H1 (cell line): ENCODE data around the gene DAZL. TPM values are rescaled to one million over a fixed set of nuclear protein-coding genes. Genes with fewer than 3 reads are reported as not detected.

Experiments
- CTCF ChIA-PET: fragments of 300-600 bp; sonication (Branson Sonifier 250); formaldehyde crosslinking; loops from one replicate; lab custom pipeline; 2021; ENCODE audit not compliant: partially characterized antibody; lab: Charles Lee
- POLR2A ChIA-PET: fragments of 300-600 bp; sonication (Branson Sonifier 250); formaldehyde crosslinking; loops from one replicate; lab custom pipeline; 2021; ENCODE audit warnings: inconsistent platforms; ENCODE audit not compliant: partially characterized antibody; lab: Charles Lee
- DNase-seq, 2 experiments: peaks; one replicate each; pipeline versions ENCODE4 v3.0.0 to v3.0.0-alpha.2; 2010 to 2022; ENCODE audit warnings: low spot score in 2 of 2, low read depth in 1 of 2, mixed read lengths in 1 of 2
- FAIRE-seq: peaks from 2 replicates; lab custom pipeline; 2011; peaks lifted over from hg19 to GRCh38; lab: Jason Lieb, UNC
- H2AFZ ChIP-seq: 2 replicates; pipeline ENCODE4 v1.8.1; 2012; ENCODE audit warnings: low read length, inconsistent platforms
- H2AK5ac ChIP-seq: 2 replicates; pipeline ENCODE4 v1.6.1; 2013; ENCODE audit warnings: low read depth, low read length
- H2BK120ac ChIP-seq: replicated peaks from 2 replicates; pipeline ENCODE3; 2013; ENCODE audit warnings: low read depth, low read length, inconsistent platforms
- H2BK12ac ChIP-seq: 2 replicates; pipeline ENCODE4 v1.6.1; 2013; ENCODE audit warnings: low read depth, low read length
- H2BK15ac ChIP-seq: 2 replicates; pipeline ENCODE4 v1.6.1; 2013; ENCODE audit warnings: low read length
- H2BK20ac ChIP-seq: 2 replicates; pipeline ENCODE4 v1.6.1; 2013; ENCODE audit warnings: low read length
- H2BK5ac ChIP-seq: 2 replicates; pipeline ENCODE4 v1.6.1; 2013; ENCODE audit warnings: low read depth, low read length
- H3K14ac ChIP-seq: 2 replicates; pipeline ENCODE4 v1.6.1; 2013; ENCODE audit warnings: inconsistent platforms; ENCODE audit not compliant: insufficient read length
- H3K18ac ChIP-seq: 2 replicates; pipeline ENCODE4 v1.6.1; 2013; ENCODE audit warnings: low read length; ENCODE audit errors: extremely low read depth
- H3K23ac ChIP-seq: 2 replicates; pipeline ENCODE4 v1.6.1; 2013; ENCODE audit warnings: inconsistent platforms; ENCODE audit not compliant: insufficient read length
- H3K23me2 ChIP-seq: 2 replicates; pipeline ENCODE4 v1.6.1; 2013; ENCODE audit warnings: low read depth, low read length
- H3K27ac ChIP-seq: 2 replicates; pipeline ENCODE4 v1.6.1; 2011; ENCODE audit warnings: low read depth, low read length, inconsistent platforms
- H3K27me3 ChIP-seq, 4 experiments: replicated peaks in 1 of 4; 1 replicate in 1 of 4; 2 replicates in 3 of 4; pipeline versions ENCODE4 v1.6.1 to v1.8.1; 2011 to 2013; ENCODE audit warnings: low read length in 3 of 4, mild to moderate bottlenecking in 3 of 4, inconsistent platforms in 2 of 4, mixed read lengths in 2 of 4, moderate library complexity in 1 of 4; ENCODE audit not compliant: control insufficient read depth in 3 of 4, insufficient read depth in 3 of 4; ENCODE audit errors: extremely low read depth in 1 of 4
- H3K36me3 ChIP-seq, 4 experiments: 2 replicates each; pipeline versions ENCODE4 v1.6.1 to v1.8.1; 2011 to 2013; ENCODE audit warnings: mild to moderate bottlenecking in 4 of 4, low read length in 3 of 4, moderate library complexity in 2 of 4, control low read depth in 1 of 4, inconsistent platforms in 1 of 4; ENCODE audit not compliant: insufficient read depth in 4 of 4, control insufficient read depth in 2 of 4
- H3K4ac ChIP-seq: replicated peaks from 2 replicates; pipeline ENCODE3; 2013; ENCODE audit warnings: low read length, low read depth, mixed read lengths, inconsistent platforms; ENCODE audit not compliant: insufficient read length
- H3K4me1 ChIP-seq, 4 experiments: replicated peaks in 1 of 4; 1 replicate in 1 of 4; 2 replicates in 3 of 4; pipeline versions ENCODE4 v1.6.1 to v1.8.1; 2011 to 2013; ENCODE audit warnings: low read length in 3 of 4, inconsistent platforms in 2 of 4, mixed read lengths in 1 of 4; ENCODE audit not compliant: insufficient read depth in 4 of 4, control insufficient read depth in 3 of 4
- H3K4me2 ChIP-seq, 2 experiments: 2 replicates each; pipeline versions ENCODE4 v1.6.1 to v1.8.1; 2011 to 2013; ENCODE audit warnings: low read depth in 2 of 2, low read length in 2 of 2, control low read depth in 1 of 2, inconsistent platforms in 1 of 2, mild to moderate bottlenecking in 1 of 2; ENCODE audit not compliant: insufficient read depth in 1 of 2
- H3K4me3 ChIP-seq, 4 experiments: fragments of 200-600, 300-600 bp in 1 of 4; sonication (generic), shearing (Covaris generic), sonication (Bioruptor Twin) in 1 of 4; 2 replicates each; pipeline versions ENCODE4 v1.5.1 to v1.8.1; 2011 to 2016; ENCODE audit warnings: low read length in 4 of 4, low read depth in 3 of 4, control low read depth in 2 of 4, inconsistent platforms in 2 of 4, mild to moderate bottlenecking in 2 of 4, mixed read lengths in 1 of 4, moderate library complexity in 1 of 4; ENCODE audit not compliant: insufficient read depth in 2 of 4; ENCODE audit errors: extremely low read depth in 1 of 4
- H3K56ac ChIP-seq: replicated peaks from 2 replicates; pipeline ENCODE3; 2013; ENCODE audit warnings: low read depth, mild to moderate bottlenecking, mixed read lengths, low read length, inconsistent platforms; ENCODE audit not compliant: insufficient read length
- H3K79me1 ChIP-seq: 2 replicates; pipeline ENCODE4 v1.6.1; 2013; ENCODE audit warnings: low read depth, low read length, control low read depth
- H3K79me2 ChIP-seq, 2 experiments: 2 replicates each; pipeline versions ENCODE4 v1.6.1 to v1.8.1; 2012 to 2013; ENCODE audit warnings: low read length in 2 of 2, mild to moderate bottlenecking in 2 of 2, inconsistent platforms in 1 of 2; ENCODE audit not compliant: insufficient read depth in 2 of 2, control insufficient read depth in 1 of 2
- H3K9ac ChIP-seq, 4 experiments: replicated peaks in 1 of 4; 1 replicate in 1 of 4; 2 replicates in 3 of 4; pipeline versions ENCODE4 v1.6.1 to v1.8.1; 2011 to 2013; ENCODE audit warnings: low read depth in 3 of 4, low read length in 3 of 4, control low read depth in 2 of 4, mild to moderate bottlenecking in 2 of 4, moderate library complexity in 2 of 4, inconsistent platforms in 1 of 4; ENCODE audit errors: extremely low read depth in 1 of 4
- H3K9me3 ChIP-seq, 2 experiments: 2 replicates each; pipeline versions ENCODE4 v1.6.1 to v1.8.1; 2012 to 2013; ENCODE audit warnings: mild to moderate bottlenecking in 2 of 2, moderate library complexity in 2 of 2, control low read depth in 1 of 2, inconsistent platforms in 1 of 2, low read depth in 1 of 2, low read length in 1 of 2, mixed read lengths in 1 of 2; ENCODE audit not compliant: insufficient read depth in 2 of 2
- H4K20me1 ChIP-seq, 2 experiments: replicated peaks in 1 of 2; 2 replicates each; pipeline versions ENCODE3 to v1.8.1; 2011 to 2013; ENCODE audit warnings: inconsistent platforms in 2 of 2, low read length in 2 of 2, mild to moderate bottlenecking in 1 of 2; ENCODE audit not compliant: insufficient read depth in 2 of 2, control insufficient read depth in 1 of 2
- H4K5ac ChIP-seq: 2 replicates; pipeline ENCODE4 v1.6.1; 2013; ENCODE audit warnings: low read length, low read depth, mixed read lengths, inconsistent platforms; ENCODE audit not compliant: insufficient read length
- H4K8ac ChIP-seq: 2 replicates; pipeline ENCODE4 v1.8.0; 2013; ENCODE audit warnings: mild to moderate bottlenecking, moderate library complexity, low read length, inconsistent platforms; ENCODE audit not compliant: insufficient read depth; ENCODE audit errors: extremely low read depth
- H4K91ac ChIP-seq: replicated peaks from 2 replicates; pipeline ENCODE3; 2013; ENCODE audit warnings: low read length, mixed read lengths, inconsistent platforms; ENCODE audit not compliant: insufficient read length
- BRCA1 ChIP-seq: IDR thresholded peaks from 2 replicates; pipeline ENCODE4 v1.6.1; 2012; ENCODE audit warnings: low read depth, low read length, improper control_type of control experiment
- CEBPB ChIP-seq: IDR thresholded peaks from 2 replicates; pipeline ENCODE4 v1.6.1; 2012; ENCODE audit warnings: low read depth, low read length
- CHD2 ChIP-seq: IDR thresholded peaks from 2 replicates; pipeline ENCODE4 v1.6.1; 2012; ENCODE audit warnings: low read length, improper control_type of control experiment
- NANOG ChIP-seq: IDR thresholded peaks from 2 replicates; pipeline ENCODE4 v1.6.1; 2011; ENCODE audit warnings: low read length, low read depth, mild to moderate bottlenecking, inconsistent platforms; ENCODE audit not compliant: insufficient read depth, poor library complexity, severe bottlenecking
- POLR2A ChIP-seq, 2 experiments: IDR thresholded peaks; 1 replicate in 1 of 2; 2 replicates in 1 of 2; pipeline ENCODE4 v1.6.1; 2011; ENCODE audit warnings: low read depth in 2 of 2, low read length in 2 of 2, mild to moderate bottlenecking in 2 of 2; ENCODE audit errors: control extremely low read depth in 1 of 2
- POU5F1 ChIP-seq: IDR thresholded peaks from 2 replicates; pipeline ENCODE4 v1.6.1; 2011; ENCODE audit warnings: low read depth, mild to moderate bottlenecking, low read length, moderate library complexity
- WGBS, 2 experiments: shearing (Covaris generic) in 1 of 2; methylation state at CpG; one replicate each; pipeline versions ENCODE4 v1.1.6 to v1.1.7; 2013 to 2015; ENCODE audit warnings: low lambda C conversion rate in 2 of 2, mixed read lengths in 2 of 2, inconsistent platforms in 1 of 2, low coverage in 1 of 2, missing lambda C conversion rate in 1 of 2; ENCODE audit not compliant: insufficient replicate concordance in 2 of 2, insufficient coverage in 1 of 2, insufficient read length in 1 of 2; ENCODE audit errors: extremely low coverage in 1 of 2, missing lambda C conversion rate in 1 of 2; 5-methylcytosine and 5-hydroxymethylcytosine counted together
- polyA plus RNA-seq, 7 experiments: library from polyadenylated mRNA; depleted of rRNA in 3 of 7; stranded (reverse) in 5 of 7; unstranded in 2 of 7; fragments of >200 nt in 5 of 7; fragments of 200-250 nt in 2 of 7; gene quantifications; 1 replicate in 5 of 7; 2 replicates in 1 of 7; 4 replicates in 1 of 7; pipeline versions ENCODE4 v1.2.1 to v1.2.3, GENCODE V29; 2011 to 2013; ENCODE audit warnings: missing spikeins in 2 of 7, mixed read lengths in 2 of 7
- total RNA-seq: library from RNA; stranded (reverse); fragmentation: NEBNext Ultra II Directional; extraction: Animal tissue kit (Norgen Biotek cat#: 25700); gene quantifications from 2 replicates; pipeline ENCODE4 v1.2.1, GENCODE V29; 2021

The DAZL gene
- total and polyA plus RNA-seq, 2 of the 8 experiments (the other 6 are each of a cell fraction or from before 2014, with no cell fraction given): 3.4 to 5.9 TPM

DNA sequence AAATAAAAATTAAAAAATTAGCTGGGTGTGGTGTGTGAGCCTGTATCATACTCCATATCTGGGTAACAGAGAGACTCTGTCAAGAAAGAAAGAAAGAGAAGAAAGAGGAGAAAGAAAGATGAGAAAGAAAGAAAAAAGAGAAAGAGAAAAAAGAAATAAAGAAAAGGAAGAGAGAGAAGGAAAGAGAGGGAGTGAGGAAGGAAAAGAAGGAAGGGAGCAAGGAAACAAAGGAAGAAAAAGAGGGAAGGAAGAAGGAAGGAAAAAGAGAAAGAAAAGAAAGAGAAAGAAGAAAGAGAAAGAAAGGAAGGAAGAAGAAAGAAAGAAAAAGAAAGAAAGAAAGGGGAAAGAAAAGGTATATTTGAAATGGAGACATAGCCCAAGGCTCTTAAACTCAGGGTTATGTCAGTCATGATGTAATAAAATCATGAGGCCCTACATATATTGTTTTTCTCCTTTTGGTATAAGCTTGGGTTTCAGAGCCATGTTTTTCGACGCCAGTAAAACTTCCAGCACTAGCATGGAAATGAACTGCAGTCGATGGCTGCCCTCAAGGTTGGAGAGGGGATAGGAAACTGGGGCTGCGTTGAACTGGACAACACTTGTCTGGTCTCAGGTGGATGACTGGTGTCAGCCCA, 53.8 kb downstream of the DAZL start:
- CTCF ChIA-PET: interaction anchor here (0.9 to 3.6 kb wide), 15 partner anchors 14 to 627 kb away, joined by 3 to 30 read pairs (median 4); no protein-coding TSS in a partner anchor
- no peak overlapping the region for H3K27ac ChIP-seq

More for the DNA sequence above, 53.8 kb downstream of the DAZL start:
- Histone ChIP-seq H3K27me3 (no peaks in the 10 kb centered on the region), H4K20me1 (no peaks in the 10 kb centered on the region), H3K23me2 (no peaks in the 10 kb centered on the region), H3K36me3 (peaks cover 0 to 2% (median under 1%) of the 10 kb centered on the region in 4 experiments; a peak in 2 of 8 replicates), H3K14ac (no peak overlapping the region), H2BK20ac (peak overlapping the region; percentile 95; the same call in 1 of the 2 replicates), H4K5ac (no peak overlapping the region), H3K4ac (no peak overlapping the region), H3K4me3 (no peak overlapping the region), H2AK5ac (no peak overlapping the region), H3K23ac (no peak overlapping the region), H2BK12ac (peak overlapping the region; percentile 99; the same call in 1 of the 2 replicates), H3K9ac (no peak overlapping the region), H2BK5ac (0 out of 2 replicates have a peak overlapping the region, but pooled peaks have one; percentile 55), H2BK120ac (no peak overlapping the region), H4K8ac (no peak overlapping the region), H3K18ac (no peak overlapping the region; the same call in 1 of the 2 replicates), H4K91ac (peak overlapping the region; percentile 15), H3K79me1 (no peaks in the 10 kb centered on the region), H3K79me2 (no peaks in the 10 kb centered on the region), H3K4me2 (no peak overlapping the region), H2BK15ac (0 out of 2 replicates have a peak overlapping the region, but pooled peaks have one; percentile 61), H3K9me3 (no peaks in the 10 kb centered on the region), H2AFZ (no peak overlapping the region), H3K56ac (no peak overlapping the region), H3K4me1 (peaks cover 0 to 4% (median 2%) of the 10 kb centered on the region in 4 experiments; a peak in 4 of 7 replicates)
- POLR2A ChIA-PET: interaction anchor here (1.1 to 1.8 kb wide), 3 partner anchors 35 to 287 kb away, joined by 4 to 8 read pairs (median 7); partner anchors contain the start of genes DPH3 and OXNAD1
- DNase-seq (no peak), FAIRE-seq (no peak)
- TF ChIP-seq POLR2A (IDR thresholded peaks at IDR 0.05; ENCODE audit: control extremely low read depth in 1 of 2, low read depth in 2 of 2, low read length in 2 of 2): no peak
- TF ChIP-seq NANOG: no peak
- no peak for TF ChIP-seq CEBPB
- no peak for TF ChIP-seq BRCA1
- no peak for TF ChIP-seq CHD2
- TF ChIP-seq POU5F1: no peak
- 95% methylated on average over 4 of the region's 4 CpGs; no CpG with 5 or more reads in 1 of the 2 experiments for WGBS, 2 experiments
